ENCODE measurements around the gene TRA2B. TPM values are rescaled to one million over a fixed set of nuclear protein-coding genes. Genes with fewer than 3 reads are reported as not detected.

The TRA2B gene
- total RNA-seq, 3 donors from 2014 or later: 77.0 to 121 (median 92.0) TPM

DNA sequence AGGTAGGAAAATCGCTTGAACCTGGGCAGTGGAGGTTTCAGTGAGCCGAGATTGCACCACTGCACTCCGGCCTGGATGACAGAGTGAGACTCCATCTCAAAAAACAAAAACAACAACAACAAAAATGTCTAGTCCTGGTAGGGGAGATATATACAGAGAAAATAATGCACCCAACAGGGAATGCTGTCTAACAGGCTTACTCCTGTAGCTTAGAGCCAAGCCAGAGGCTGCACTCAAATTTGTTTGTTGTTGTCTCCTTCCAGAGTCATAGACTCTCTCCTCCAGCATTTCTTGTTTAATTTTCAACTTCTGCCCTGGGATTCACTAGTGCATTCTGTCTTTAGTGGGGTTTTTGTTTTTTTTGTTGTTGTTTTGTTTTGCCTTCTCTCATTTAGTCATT, 4.6 kb upstream of the TRA2B start:
- intact Hi-C loops (cut with DNase I, micrococcal nuclease): no loop called here
- Histone ChIP-seq H3K4me3 (no peak overlapping the region), H3K4me1 (ENCODE audit: low read depth) (peaks cover 6% of the 10 kb centered on the region), H3K36me3 (ENCODE audit: low read depth) (no peaks in the 10 kb centered on the region), H3K9me3 (no peaks in the 10 kb centered on the region)
- no peak for ATAC-seq
- no peak for DNase-seq
- TF ChIP-seq, protein P1, sequence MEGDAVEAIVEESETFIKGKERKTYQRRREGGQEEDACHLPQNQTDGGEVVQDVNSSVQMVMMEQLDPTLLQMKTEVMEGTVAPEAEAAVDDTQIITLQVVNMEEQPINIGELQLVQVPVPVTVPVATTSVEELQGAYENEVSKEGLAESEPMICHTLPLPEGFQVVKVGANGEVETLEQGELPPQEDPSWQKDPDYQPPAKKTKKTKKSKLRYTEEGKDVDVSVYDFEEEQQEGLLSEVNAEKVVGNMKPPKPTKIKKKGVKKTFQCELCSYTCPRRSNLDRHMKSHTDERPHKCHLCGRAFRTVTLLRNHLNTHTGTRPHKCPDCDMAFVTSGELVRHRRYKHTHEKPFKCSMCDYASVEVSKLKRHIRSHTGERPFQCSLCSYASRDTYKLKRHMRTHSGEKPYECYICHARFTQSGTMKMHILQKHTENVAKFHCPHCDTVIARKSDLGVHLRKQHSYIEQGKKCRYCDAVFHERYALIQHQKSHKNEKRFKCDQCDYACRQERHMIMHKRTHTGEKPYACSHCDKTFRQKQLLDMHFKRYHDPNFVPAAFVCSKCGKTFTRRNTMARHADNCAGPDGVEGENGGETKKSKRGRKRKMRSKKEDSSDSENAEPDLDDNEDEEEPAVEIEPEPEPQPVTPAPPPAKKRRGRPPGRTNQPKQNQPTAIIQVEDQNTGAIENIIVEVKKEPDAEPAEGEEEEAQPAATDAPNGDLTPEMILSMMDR (IDR thresholded peaks at IDR 0.05): no peak

DNA sequence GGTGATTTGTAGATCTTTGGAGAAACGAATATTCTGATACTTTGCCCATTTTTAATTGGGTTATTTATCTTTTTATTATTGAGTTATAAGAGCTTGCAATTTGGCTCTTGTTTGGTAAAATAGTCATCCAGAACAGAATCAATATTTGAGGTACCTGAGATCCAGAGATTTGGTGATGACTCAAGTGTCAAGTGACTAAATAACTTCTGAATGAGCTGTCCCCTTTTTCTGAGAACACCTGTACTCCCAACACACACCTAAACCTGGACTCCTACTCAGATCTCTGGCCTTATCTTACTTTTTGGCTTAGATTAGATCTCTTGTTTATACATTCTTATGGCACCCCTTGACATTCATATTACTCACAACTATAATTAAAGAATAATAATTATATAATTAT, 3.1 kb upstream of the TRA2B start:
- H3K36me3 ChIP-seq (ENCODE audit: low read depth): no peaks in the 10 kb centered on the region
- intact Hi-C loops (cut with DNase I, micrococcal nuclease): no loop called here
- no peak for ATAC-seq

DNA sequence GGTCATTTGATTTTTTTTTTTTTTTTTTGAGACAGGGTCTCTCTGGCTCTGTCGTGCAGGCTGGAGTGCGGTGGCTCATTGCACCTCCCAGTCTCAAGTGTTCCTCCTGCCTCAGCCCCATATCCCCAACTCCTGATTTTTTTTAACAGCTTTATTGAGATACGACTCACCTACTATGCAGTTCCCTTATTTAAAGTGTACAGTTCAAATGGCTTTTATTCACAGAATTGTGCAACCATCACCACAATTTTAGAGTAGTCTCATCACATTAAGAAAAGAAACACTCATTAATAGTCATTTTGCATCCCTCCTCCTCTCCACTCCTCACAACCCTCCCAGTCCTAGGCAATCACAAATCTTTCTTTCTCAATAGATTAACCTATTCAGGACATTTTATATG, 1.9 kb upstream of the TRA2B start:
- intact Hi-C loops (cut with DNase I, micrococcal nuclease): loop anchor here in 1 of 2 donors (10.0 kb wide), 1 partner anchor 845 kb away; the partner anchor contains the start of gene EIF4A2
- Histone ChIP-seq H3K9me3 (no peaks in the 10 kb centered on the region), H3K36me3 (ENCODE audit: low read depth) (no peaks in the 10 kb centered on the region), H3K4me1 (ENCODE audit: low read depth) (peaks cover 8% of the 10 kb centered on the region), H3K4me3 (no peak overlapping the region)
- ATAC-seq (no peak), DNase-seq (no peak)
- TF ChIP-seq, protein P1 (IDR thresholded peaks at IDR 0.05): no peak

More for the DNA sequence above, 3.1 kb upstream of the TRA2B start:
- no peak for DNase-seq
- H3K9me3 ChIP-seq: no peaks in the 10 kb centered on the region
- H3K4me1 ChIP-seq (ENCODE audit: low read depth): peaks cover 8% of the 10 kb centered on the region
- H3K4me3 ChIP-seq: no peak overlapping the region
- TF ChIP-seq, protein P1 (IDR thresholded peaks at IDR 0.05): no peak

- peaks cover 27% of the 10 kb centered on the region for H3K4me1 ChIP-seq (ENCODE audit: low read depth)
- DNase-seq (peak; percentile 91 to 94 (median 92)), ATAC-seq (peak; percentile 85)
- H3K4me3 ChIP-seq: peak overlapping the region; percentile 98
- TF ChIP-seq, protein P1 (IDR thresholded peaks at IDR 0.05): no peak
- no peaks in the 10 kb centered on the region for H3K9me3 ChIP-seq
- intact Hi-C loops (cut with DNase I, micrococcal nuclease): loop anchor here in 1 of 2 donors (10.0 kb wide), 1 partner anchor 848 kb away; the partner anchor contains the start of gene EIF4A2
- no peaks in the 10 kb centered on the region for H3K36me3 ChIP-seq (ENCODE audit: low read depth)
Measured at GRCh38 chr3:185936814-185937688, 763 bp downstream of the TRA2B start.

GRCh38 chr3:185936273-185936629, 1.6 kb downstream of the TRA2B start:
- DNase-seq (no peak), ATAC-seq (no peak)
- H3K9me3 ChIP-seq: no peaks in the 10 kb centered on the region
- H3K4me1 ChIP-seq (ENCODE audit: low read depth): peaks cover 30% of the 10 kb centered on the region
- TF ChIP-seq, protein P1 (IDR thresholded peaks at IDR 0.05): no peak
- intact Hi-C loops (cut with DNase I, micrococcal nuclease): loop anchor here in 1 of 2 donors (10.0 kb wide), 1 partner anchor 849 kb away; the partner anchor contains the start of gene EIF4A2
- no peaks in the 10 kb centered on the region for H3K36me3 ChIP-seq (ENCODE audit: low read depth)
- peak overlapping the region; percentile 98 for H3K4me3 ChIP-seq

Data from mucosa of descending colon (tissue), 3 donors.